NCI-H146 (cell line): ENCODE results near the gene BCAR3.

Experiments
- DNase-seq: peaks from one replicate; lab custom pipeline; 2025; lab: John Stamatoyannopoulos, UW

The BCAR3 gene

DNA sequence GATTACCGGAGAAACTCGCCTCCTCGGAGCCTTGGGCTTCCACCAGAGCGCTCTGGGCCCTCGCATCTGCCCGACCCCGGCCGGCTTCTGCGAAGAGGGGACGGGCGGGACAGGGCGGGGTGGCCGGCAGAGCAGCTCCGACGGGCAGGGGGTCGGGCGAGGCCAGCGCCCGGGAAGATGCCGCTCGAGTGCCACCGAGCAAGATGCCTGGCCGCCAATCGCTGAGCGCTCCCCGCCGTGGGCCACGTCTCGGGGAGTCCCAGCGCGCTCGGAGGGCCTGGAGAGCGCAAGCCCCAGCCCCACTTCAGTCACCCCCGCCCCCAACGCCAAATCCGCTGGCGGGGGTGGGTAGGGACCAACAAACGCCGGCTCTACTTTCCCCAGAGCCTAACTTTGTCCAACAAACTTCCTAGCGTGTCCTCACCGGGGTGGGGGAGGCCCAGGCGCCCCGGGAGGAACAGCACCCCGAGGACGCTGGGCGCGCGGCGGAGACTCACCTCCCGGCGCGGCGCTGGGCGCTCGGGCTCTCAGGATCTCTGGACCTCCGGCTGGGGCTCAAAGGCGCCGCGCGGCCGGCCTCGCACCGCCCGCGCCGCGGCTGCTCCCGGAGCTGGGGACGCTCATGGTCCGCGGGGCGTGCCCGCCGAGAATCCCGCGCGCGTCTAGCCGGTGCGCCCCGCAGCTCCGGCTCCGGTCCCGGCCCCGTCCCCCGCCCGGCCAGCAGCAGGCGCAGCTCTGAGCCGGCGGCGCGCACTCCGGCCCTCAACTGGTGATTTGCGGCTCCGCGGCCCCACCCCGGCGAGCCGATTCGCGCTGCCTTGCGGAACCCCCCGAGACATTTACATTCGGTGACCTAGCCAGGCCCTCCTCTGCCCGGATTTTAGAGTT lies at the start of gene BCAR3:
Gene BCAR3, minus strand, starts transcription at position 737 of the 888 bp plus-strand sequence. CDS start 6,907 bp downstream, outside the sequence.
- DNase-seq, result peak; percentile 57

DNA sequence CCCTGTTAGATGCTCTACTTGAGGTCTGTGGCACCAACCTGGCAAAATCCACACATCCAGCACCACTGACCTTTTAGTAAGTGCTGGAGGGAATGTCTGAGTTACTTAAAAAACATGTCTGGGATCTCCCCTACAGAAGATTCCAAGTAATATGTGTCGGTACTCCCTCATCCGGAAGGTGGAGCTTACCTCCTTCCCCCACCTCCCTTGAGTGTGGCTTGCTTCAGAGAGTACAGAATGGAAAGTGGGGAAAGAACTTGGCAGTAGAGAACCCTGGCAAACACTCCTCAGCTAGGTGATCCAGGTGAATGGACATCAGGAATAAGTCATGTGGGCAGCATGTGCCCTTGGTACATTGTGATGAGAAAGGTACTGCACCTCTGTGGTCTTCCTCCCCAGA lies 49.0 kb upstream of the BCAR3 start:
- DNase-seq, result no peak

DNA sequence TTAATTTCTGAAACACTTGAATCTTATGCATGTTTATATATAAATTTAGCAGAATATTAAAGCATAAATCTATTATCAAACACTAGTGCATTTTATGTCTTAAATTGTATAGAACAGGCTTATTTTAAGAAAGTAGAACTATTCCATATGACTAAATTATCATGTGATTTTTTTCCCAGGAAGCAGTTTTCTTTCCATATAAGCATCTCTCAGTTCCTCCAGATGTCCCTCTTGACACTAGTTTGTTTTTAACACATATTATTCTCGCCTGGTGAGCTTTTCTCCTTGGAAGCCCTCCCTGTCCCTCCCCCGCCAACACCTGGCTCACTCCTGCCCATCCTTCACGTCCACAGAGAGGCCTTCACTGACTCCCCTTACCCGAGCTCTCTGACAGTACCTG lies 48.3 kb upstream of the BCAR3 start:
- DNase-seq, result no peak

DNA sequence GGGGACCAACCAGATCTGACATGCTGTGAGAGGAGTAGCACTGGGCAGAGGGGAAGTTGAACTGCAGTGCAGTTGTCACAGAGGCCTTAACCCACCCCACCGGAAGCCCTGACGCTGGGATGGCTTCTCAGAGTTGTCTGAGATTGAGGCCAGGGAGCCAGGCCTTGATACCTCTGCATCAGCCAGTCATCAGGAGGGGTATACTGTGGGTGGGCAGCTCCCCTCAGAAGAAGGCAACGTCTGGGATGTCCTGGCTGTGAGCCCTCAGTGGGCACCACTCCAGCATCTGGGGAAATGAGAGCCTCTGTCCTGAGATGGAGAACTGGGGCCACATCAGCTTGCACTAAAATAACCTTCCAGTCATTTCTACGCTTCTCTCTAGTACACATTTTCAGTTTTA lies 47.9 kb upstream of the BCAR3 start:
- DNase-seq, result no peak

DNA sequence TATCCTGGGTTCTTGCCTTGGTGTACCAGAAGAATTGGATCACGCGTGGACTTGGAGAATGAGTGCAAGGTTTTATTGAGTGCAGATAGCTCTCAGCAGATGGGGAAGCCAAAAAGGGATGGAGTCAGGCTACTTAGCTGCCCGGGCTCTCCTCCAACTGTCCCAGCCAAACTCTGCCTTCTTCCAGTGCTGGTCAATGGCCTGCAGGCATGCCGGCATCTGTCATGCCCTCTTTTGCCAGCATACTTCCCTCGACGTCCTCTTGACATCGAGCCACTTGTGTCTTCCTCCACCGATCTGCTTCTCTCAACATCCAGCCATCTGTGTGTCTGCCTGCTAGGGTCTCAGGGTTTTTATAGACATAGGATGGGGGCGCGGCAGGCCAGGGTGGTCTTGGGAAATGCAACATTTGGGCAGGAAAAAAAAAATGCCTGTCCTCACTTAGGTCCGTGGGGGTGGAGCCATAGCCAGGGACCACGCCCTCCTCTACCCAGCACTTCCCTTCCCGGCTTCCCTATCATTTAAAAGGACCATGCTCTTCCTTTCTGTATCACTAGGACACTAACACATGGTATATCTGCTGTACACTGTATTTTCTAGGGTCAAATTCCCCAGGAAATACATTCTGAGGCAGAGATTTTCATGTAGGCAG lies 47.0 kb upstream of the BCAR3 start:
- no peak for DNase-seq

DNA sequence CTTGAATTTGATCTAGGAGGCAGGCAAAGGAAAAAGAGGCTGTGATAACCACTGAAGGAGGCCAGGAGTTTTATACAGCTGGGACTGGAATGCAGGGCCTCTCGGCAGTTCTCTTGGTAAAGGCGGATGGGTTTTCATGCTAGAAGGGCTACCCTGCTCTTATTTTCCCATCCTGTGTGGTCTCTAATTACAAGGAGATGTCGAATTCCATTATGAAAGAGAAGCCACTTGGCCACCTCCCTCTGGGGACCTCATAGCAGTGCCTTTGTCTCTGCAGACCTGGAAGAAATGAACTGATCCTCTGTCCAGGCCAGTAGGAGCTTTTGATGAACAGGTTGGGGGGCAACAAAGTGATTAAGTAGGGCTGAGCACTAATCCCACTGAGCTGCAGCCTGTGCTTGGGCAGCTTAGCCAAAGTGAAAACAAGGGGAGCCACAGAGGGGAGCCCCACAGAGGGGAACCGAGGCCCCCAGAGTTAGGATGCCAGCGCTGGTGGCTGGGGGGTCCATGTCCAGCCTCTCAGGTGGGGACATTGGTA lies 42.2 kb upstream of the BCAR3 start:
- DNase-seq, result no peak

DNA sequence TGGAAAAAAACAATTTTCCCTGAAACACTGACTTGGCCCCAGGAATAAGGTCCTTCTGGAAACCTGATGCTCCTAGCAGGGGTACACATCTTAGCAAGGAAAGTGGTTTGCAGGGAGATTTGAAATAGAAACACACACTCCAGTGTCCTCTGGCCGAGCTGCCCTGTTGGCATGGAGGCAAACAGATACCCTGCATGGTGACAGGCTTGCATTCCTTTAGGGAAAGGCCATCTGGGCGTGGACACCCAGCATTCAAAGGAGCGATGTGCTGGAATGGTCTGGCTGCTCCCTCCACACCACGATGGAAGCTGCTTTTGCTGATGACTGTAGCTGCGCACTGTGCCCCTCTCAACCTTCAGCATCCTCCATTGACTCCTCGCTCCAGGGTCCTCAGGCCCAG lies 41.5 kb upstream of the BCAR3 start:
- no peak for DNase-seq

DNA sequence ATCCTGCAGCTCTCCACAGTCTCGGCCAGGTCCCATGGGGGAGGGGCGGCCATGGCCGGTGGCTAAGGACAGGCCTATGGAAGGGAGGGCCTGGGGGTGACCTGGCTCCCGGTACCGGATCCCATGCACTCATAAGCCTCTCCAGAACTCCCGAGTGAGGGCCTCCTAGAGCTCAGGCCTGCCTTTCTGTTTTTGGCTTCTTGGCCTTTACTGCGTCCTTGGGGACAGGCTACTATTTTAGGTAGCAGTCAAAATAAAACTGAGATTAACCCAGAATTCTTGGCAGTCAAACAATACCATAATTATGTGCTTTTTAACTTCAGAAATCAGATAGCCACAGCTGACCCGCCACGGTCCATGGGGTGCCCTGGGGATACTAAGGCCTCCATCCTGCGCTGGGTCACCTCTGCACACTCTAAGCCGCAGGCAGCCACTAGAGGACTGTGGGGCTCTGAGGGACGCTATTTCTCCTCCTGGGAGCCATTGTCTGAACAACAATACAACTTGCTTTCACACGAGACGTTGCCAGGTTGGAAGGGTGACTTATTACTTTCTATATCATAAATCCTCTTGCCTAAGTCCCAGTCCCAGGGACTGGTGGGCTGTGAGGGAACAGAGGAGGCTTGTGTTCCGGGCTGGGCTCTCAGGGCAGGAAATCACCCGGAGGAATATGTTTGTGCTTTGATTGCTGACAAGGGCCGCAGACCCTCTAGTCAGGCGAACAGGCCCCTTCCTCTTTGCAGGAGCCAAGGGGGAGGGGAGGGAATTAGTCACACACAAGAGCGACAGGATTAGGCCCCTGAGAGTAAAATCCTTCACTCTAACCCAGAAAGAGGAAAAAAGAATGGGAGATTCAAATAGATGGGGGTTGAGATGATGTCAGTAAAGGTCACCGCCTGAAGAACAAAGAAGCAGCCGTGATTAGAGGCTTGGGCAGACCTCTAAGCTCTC lies 40.7 kb upstream of the BCAR3 start:
- DNase-seq, result peak; percentile 10

DNA sequence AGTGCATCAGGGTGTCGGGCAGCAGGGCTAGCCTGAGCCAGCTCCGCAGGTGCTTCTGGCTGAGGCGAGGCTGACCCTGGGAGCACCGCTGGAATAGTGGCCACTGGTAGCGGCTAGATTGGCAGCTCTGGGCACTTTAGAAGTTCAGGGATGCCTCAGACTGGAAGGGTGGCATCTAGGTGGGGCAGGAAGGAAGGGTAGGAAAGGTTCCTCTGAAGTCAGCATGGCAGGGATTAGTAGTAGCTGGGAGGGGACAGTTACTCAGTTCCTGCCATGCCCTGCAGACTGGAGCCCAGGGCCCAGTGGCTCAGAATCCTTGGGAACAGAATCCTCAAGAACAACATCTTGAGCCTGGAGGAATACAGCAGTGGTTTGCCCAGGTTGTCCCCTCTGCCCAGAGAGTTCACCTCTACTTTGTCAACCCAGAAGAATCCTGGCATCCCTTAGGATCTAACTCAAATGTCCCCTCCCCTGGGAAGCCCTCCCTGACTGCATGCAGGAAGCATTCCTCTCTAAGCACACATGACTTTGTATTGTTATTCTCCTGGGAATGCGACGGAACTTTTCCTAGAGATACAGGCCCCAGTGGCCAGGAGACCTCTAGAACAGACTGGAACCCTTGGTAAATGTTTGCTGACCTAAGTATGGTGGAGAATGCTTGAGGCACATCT lies 39.5 kb upstream of the BCAR3 start:
- DNase-seq, result no peak

DNA sequence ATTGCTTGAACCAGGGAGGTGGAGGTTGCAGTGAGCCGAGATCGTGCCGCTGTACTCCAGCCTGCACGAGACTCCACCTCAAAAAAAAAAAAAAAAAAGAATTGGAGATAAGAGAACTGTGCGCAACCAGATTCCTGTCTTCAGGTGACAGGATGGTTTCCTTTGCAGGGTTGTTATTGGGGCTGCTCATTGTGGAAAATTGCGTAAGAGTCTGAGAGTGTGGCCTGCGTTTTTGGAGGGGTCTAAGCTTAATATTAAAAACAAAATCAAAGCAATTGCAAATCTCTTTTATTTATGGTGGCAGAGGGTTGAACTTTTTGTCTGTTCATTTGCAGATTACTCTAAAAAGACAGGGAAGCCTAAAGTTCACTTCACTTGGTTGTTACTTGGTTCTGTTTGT lies 36.0 kb upstream of the BCAR3 start:
- DNase-seq, result no peak

DNA sequence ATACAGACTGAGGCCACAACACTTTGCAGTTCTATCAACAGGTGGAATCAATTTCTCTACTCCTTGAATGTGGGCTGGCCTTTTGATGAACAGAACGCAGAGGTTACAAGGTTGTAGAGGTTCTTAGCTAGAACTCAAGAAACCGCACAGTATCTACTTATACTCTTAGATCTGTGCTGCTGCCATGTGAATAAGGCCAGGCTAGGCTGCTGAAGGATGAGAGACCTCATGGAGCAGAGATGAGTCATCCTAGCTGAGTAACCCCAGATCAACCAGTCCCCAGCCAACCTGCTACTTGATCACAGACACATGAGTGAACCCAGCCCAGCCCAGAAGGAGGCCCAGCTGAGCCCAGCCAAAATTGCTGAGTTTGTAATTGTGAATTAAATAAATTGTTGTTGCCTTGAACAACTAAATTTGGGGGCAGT lies 35.3 kb upstream of the BCAR3 start:
- no peak for DNase-seq

DNA sequence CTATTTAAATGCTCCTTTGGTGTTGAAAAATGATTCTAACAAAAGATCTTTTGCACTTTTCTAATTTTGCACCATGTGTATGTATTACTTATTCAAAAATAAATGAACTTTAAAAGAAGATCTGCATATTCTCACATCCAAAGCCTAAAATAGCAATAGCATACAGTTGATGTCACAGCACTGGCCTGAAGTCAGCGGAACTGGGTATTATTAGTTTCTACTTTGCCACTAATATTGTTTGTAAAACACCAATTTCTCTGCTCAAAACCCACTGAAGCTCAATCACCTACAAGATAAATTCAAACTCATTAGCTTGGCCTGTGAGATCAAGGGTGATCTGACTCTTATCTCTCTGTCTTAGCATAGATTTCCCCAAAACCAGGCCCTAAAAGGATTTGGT lies 34.5 kb upstream of the BCAR3 start:
- no peak for DNase-seq

DNA sequence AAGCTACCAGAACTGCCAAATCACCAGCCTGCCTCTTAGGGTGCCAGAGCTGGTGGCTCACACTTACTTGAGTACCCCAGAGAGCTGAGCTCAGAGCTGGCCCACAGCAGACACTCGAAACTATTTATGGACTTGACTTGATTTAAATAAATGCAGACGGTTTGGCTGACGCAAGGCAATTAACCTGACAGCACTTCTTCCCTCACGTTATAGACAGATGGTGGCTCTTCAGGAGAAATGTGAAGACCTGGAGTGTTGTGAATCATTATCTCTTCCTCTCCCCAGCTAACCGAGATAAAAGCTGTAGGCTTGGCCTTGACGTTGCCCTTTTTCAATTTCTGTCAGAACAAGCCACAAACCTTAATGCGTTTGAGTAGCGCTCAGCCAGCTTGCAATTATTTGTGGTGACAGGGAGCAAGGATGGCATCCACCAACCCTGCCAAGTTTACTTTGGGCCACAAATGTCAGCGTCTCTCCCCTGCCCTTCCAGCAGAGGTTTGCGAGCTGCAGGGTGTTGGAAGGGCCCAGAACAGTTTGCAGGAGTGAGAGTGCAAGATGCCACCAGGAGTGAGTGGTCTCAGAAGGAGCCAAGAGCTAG lies 34.0 kb upstream of the BCAR3 start:
- no peak for DNase-seq

DNA sequence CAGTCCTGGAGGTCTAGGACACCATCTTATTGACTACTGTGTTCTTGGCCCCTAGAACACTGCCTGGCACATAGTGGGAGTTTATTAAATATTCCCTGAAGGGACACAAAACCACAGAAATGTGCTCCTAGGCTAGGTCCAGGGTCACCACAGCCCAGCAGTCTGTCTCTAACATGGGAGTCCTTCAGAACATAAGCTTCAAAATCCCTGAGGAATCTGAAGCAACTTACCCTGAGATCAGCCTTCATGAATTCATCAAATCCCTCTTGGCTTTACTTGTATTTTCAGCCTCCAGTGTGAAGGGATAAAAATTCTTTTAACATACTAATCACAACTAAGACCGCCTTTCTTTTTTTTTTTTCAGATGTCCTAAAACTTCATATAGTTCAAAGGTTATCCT lies 32.7 kb upstream of the BCAR3 start:
- no peak for DNase-seq

DNA sequence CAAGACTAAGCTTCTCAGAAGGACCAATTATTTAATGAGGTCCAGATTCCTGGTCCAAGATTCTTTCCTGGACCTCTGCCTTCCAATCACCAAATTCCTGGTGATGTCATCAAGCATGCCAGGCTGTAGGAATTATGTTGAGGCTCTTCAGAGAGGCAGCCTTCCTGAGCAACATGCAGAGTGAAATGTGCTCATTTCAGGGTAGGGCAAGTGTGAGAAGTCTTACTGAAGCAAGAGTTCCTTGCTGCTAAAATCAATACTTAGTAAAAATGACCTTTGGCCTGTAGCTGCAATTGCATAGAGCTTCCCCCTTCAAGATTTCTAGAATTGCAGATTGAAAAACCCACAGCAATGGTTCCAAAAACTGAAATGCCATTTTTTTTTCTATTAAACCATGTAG lies 31.7 kb upstream of the BCAR3 start:
- no peak for DNase-seq

DNA sequence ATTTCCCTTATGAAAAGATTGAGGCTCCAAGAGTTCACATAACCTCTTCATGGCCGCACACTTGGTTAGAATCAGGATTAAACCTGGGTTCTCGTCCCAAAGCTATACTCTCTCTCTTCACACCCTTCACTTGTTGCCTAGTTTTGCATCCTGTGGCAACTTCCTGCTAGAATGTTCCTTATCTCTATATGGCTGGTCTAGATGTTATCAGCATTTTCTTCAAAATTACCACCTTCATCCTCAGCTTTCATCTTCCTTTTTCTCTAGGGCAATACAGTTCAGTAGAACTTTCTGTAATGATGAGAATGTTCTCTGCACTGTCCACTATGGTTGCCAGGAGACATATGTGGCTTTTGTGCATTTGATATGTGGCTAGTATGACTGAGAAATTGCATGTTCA lies 31.1 kb upstream of the BCAR3 start:
- no peak for DNase-seq

DNA sequence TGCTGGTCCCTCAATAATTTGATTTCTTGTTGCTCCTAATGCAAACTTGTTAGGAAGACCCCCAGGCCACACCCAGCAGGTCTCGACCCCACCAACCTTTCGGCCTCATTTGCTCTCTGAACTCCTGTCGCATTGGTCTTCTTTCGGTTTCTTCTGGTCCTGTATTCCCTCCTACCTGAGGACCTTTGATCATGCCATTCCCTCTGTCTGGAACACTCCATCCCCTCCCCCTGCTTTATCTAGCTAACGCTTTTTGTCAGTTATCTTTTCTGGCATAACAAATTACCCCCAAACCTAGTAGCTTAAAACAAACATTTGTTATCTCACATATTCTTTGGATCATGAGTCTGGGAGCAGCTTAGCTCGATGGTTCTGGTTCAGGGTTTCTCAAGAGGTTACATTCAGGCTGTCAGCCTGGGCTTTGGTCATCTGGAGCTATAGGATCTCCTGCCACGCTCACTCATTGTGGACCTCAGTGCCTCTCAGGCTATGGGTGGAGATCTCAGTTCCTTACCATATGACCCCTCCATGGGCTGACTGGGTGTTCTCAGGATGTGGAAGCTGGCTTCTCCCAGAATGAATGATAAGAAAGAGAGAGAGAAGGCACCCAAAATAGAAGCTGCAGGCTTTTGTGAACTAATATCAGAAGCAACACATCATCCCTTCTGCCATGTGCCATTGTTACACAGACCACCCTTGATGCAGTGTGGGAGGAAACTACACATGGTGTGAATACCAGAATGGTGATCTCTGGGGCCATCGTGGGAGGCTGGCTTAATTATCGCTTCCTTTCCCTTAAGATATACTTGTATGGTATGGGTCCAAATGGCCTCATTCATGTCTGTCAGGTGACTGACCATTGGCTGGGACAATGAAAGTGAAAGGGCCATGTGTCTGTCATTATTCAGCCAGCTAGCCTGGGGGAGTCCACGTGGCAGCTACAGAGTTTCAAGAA lies 29.1 kb upstream of the BCAR3 start:
- no peak for DNase-seq

DNA sequence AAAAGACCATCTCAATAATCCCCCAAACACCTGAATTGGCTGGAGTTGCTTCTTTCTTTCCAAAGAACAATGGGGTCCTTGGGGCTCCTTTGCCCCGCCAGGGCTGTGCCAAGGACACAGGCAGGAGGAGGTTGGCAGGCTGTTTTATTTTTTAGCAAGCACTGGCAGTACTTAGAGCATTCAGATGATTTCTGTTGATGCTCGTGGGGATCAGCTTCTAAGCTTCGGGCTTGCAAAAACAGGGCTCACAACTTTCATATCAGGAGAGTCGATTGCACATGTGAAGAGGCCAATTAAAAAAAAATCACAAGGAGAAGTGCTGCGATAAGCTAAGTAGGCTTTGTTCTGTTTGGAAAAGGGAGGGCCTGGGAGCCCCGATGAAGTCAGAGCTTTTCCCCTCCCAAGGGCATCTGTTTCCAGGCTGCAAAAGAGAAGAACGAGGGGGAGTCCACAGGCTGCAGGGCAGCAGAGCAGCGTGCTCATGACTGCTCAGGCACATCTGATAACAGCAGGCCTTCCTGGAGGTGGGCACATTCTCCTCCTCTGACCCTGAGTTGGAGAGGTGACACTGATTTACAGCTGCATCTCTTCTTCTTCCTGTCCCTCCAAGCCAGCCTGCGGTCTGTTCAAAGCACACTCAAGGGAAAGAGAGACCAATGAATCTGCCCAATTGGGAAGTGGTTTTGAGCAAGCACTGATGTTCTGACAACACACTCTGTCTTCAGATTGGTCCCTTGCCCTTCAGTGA lies 27.3 kb upstream of the BCAR3 start:
- DNase-seq, result peak; percentile 5

DNA sequence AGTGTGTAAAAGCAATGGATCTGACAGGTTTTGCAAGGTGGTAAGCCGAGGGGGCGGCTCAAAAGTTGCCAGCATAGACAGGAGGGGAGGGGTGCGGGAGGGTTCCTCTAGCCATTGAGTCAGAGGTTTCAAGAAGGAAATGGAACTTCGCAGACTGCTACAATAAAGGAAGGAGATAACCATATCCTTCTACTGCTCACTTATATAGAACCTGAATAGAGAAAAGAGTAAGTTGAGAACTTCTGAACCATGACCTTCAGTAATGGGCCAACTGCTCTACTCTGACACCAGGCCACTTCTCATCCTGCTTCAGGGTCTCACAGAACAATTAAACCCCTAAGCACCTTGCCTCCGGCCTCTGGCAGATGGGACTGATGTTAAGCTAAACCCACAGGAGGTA lies 26.3 kb upstream of the BCAR3 start:
- DNase-seq, result no peak
